ENCODE data around the gene INF2.

GRCh38 chr14:104661086-104661485 is 28.3 kb upstream of the INF2 start:
- TF ChIP-seq, protein P1, sequence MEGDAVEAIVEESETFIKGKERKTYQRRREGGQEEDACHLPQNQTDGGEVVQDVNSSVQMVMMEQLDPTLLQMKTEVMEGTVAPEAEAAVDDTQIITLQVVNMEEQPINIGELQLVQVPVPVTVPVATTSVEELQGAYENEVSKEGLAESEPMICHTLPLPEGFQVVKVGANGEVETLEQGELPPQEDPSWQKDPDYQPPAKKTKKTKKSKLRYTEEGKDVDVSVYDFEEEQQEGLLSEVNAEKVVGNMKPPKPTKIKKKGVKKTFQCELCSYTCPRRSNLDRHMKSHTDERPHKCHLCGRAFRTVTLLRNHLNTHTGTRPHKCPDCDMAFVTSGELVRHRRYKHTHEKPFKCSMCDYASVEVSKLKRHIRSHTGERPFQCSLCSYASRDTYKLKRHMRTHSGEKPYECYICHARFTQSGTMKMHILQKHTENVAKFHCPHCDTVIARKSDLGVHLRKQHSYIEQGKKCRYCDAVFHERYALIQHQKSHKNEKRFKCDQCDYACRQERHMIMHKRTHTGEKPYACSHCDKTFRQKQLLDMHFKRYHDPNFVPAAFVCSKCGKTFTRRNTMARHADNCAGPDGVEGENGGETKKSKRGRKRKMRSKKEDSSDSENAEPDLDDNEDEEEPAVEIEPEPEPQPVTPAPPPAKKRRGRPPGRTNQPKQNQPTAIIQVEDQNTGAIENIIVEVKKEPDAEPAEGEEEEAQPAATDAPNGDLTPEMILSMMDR (conservative IDR thresholded peaks at IDR 0.05; ENCODE audit: low read depth in 2 of 2): no peak
- TF ChIP-seq EZH2phosphoT487 (IDR thresholded peaks at IDR 0.05; ENCODE audit: unreplicated experiment) (no peak), EZH2 (IDR thresholded peaks at IDR 0.05; ENCODE audit: low read depth, unreplicated experiment) (no peak), POLR2AphosphoS5 (IDR thresholded peaks at IDR 0.05; ENCODE audit: low read depth) (no peak), REST (IDR thresholded peaks at IDR 0.05; ENCODE audit: unreplicated experiment) (no peak), CREB1 (CRISPR knock-in tag; IDR thresholded peaks at IDR 0.05; ENCODE audit: low read depth) (no peak)
